Spleen (tissue), 11 donors: Measurements from ENCODE around the gene ADD1. TPM values are rescaled to one million over a fixed set of nuclear protein-coding genes. Genes with fewer than 3 reads are reported as not detected.

Experiments used
- DNase-seq: peaks from one replicate; pipeline ENCODE4 v3.0.0-alpha.2; 2020
- H3K27ac ChIP-seq, 8 donors: fragments of 200-600 bp; sonication (generic) in 7 of 8; 1 replicate in 4 of 8; 2 replicates in 4 of 8; pipeline versions ENCODE4 v1.5.0 to v1.8.0; 2016 to 2021; ENCODE audit warnings: inconsistent platforms in 4 of 8, mild to moderate bottlenecking in 4 of 8, moderate library complexity in 1 of 8
- H3K27me3 ChIP-seq, 7 donors: fragments of 200-600 bp; sonication (generic) in 6 of 7; replicated peaks in 1 of 7; 1 replicate in 4 of 7; 2 replicates in 3 of 7; pipeline versions ENCODE4 v1.5.0 to v1.8.0; 2016 to 2021; ENCODE audit warnings: inconsistent platforms in 3 of 7, mild to moderate bottlenecking in 1 of 7
- H3K36me3 ChIP-seq, 6 donors: fragments of 200-600 bp; sonication (generic) in 5 of 6; 1 replicate in 4 of 6; 2 replicates in 2 of 6; pipeline versions ENCODE4 v1.5.0 to v1.8.0; 2016 to 2021; ENCODE audit warnings: inconsistent platforms in 2 of 6
- H3K4me1 ChIP-seq, 6 donors: fragments of 200-600 bp; sonication (generic) in 5 of 6; 1 replicate in 3 of 6; 2 replicates in 3 of 6; pipeline versions ENCODE4 v1.5.0 to v1.8.0; 2016 to 2021; ENCODE audit warnings: inconsistent platforms in 3 of 6
- H3K4me3 ChIP-seq, 8 donors: fragments of 200-600 bp; sonication (generic) in 7 of 8; 1 replicate in 4 of 8; 2 replicates in 4 of 8; pipeline versions ENCODE4 v1.5.0 to v1.8.0; 2016 to 2021; ENCODE audit warnings: inconsistent platforms in 4 of 8, mild to moderate bottlenecking in 4 of 8, moderate library complexity in 2 of 8
- H3K9me3 ChIP-seq, 8 donors: fragments of 200-600 bp; sonication (generic) in 7 of 8; 1 replicate in 4 of 8; 2 replicates in 4 of 8; pipeline versions ENCODE4 v1.5.0 to v1.8.0; 2016 to 2021; ENCODE audit warnings: inconsistent platforms in 4 of 8
- CTCF ChIP-seq, 11 experiments: fragments of 200-600 bp in 7 of 11; fragments of 450-650 bp in 4 of 11; sonication (generic) in 4 of 11; IDR thresholded peaks in 8 of 11; conservative IDR thresholded peaks in 3 of 11; 1 replicate in 7 of 11; 2 replicates in 4 of 11; pipeline versions ENCODE4 v1.4.0 to v1.8.0; 2016 to 2021; ENCODE audit warnings: antibody characterized with exemption in 11 of 11, inconsistent platforms in 4 of 11, mild to moderate bottlenecking in 1 of 11
- POLR2A ChIP-seq, 3 donors: fragments of 450-650 bp; IDR thresholded peaks; one replicate each; pipeline ENCODE4 v1.5.1; 2017; ENCODE audit warnings: antibody characterized with exemption in 3 of 3, mild to moderate bottlenecking in 1 of 3
- POLR2AphosphoS5 ChIP-seq, 3 donors: sonication (generic); formaldehyde crosslinking; IDR thresholded peaks; one replicate each; pipeline ENCODE4 v1.5.1; 2017; ENCODE audit warnings: antibody characterized with exemption in 3 of 3
- WGBS, 5 donors: extraction: QIAGEN DNeasy Blood & Tissue Kit in 3 of 5; methylation state at CpG; one replicate each; pipeline versions ENCODE4 v1.1.5 to v1.1.7; 2013 to 2018; 5-methylcytosine and 5-hydroxymethylcytosine counted together
- intact Hi-C: fragments of 100-400 bp; cut with DNase I; formaldehyde crosslinking; loops from one replicate; pipeline ENCODE4 v1.15.0; 2023; ENCODE audit warnings: low total_unique reads
- polyA plus RNA-seq, 3 donors: library from polyadenylated mRNA; stranded (reverse); fragments of 200-250 nt; gene quantifications; one replicate each; pipeline ENCODE4 v1.2.1, GENCODE V29; 2013
- total RNA-seq, 7 donors: library from RNA; depleted of rRNA in 3 of 7; stranded (reverse); fragments of >200 nt in 3 of 7; fragmentation: NEBNext Ultra II Directional in 4 of 7; extraction: Animal tissue kit (Norgen Biotek cat#: 25700) in 4 of 7; gene quantifications; one replicate each; pipeline versions ENCODE4 v1.1.0 to v1.2.1, GENCODE V29; 2016 to 2021
- donor health status: healthy with polysubstance abuse.
- donor health status: DM: no; HTN: no; CAD: no; lungs with moderate emphysema.
- donor health status: DM: no; HTN: no; CAD: no.
- donor health status: Bipolar disorder and iron deficiency.
- donor health status: healthy.
- donor health status: DM: no; HTN: no; CAD: no.
- donor health status: DM: yes; HTN: yes; CAD: no.

ADD1 gene
- total and polyA plus RNA-seq, 10 donors: 175 to 348 (median 265) TPM

- H3K9me3 ChIP-seq: no peaks in the 10 kb centered on the region
- H3K27me3 ChIP-seq: no peaks in the 10 kb centered on the region
- 75 to 85% (median 76%) methylated on average over 7 of the region's 7 CpGs for WGBS, 5 donors
- H3K27ac ChIP-seq: peak overlapping the region in 7 of 8 donors; percentile 62 to 74 (median 71)
- intact Hi-C loops: loop anchor here (10.0 kb wide), 2 partner anchors 66 to 94 kb away; no protein-coding TSS in a partner anchor
- DNase-seq: no peak
- peaks cover 0 to 20% (median 11%) of the 10 kb centered on the region in 6 donors for H3K36me3 ChIP-seq
- no peak for TF ChIP-seq POLR2A (IDR thresholded peaks at IDR 0.05)
- peak in 1 of 3 donors; percentile 73 for TF ChIP-seq POLR2AphosphoS5 (IDR thresholded peaks at IDR 0.05)
- no peak for TF ChIP-seq CTCF (IDR thresholded peaks at IDR 0.05 in 8 of 11, conservative IDR thresholded peaks at IDR 0.05 in 3 of 11)
- H3K4me3 ChIP-seq: no peak overlapping the region
- H3K4me1 ChIP-seq: peaks cover 70 to 100% (median 96%) of the 10 kb centered on the region in 6 donors
These were observed 15.0 kb downstream of the ADD1 start for GRCh38 chr4:2858451-2859217.

GRCh38 chr4:2859514-2859913 is 15.9 kb downstream of the ADD1 start:
- DNase-seq: no peak
- intact Hi-C loops: loop anchor here (10.0 kb wide), 2 partner anchors 65 to 95 kb away; no protein-coding TSS in a partner anchor
- H3K27ac ChIP-seq: peak overlapping the region; percentile 31 to 74 (median 70)
- 23 to 40% (median 28%) methylated on average over 3 of the region's 3 CpGs for WGBS, 5 donors
- H3K9me3 ChIP-seq: no peaks in the 10 kb centered on the region
- peaks cover 0 to 11% (median 3%) of the 10 kb centered on the region in 6 donors for H3K36me3 ChIP-seq
- TF ChIP-seq POLR2AphosphoS5 (IDR thresholded peaks at IDR 0.05) (no peak), POLR2A (IDR thresholded peaks at IDR 0.05) (no peak), CTCF (IDR thresholded peaks at IDR 0.05 in 8 of 11, conservative IDR thresholded peaks at IDR 0.05 in 3 of 11) (no peak)
- H3K4me1 ChIP-seq: peaks cover 71 to 100% (median 95%) of the 10 kb centered on the region in 6 donors
- no peak overlapping the region for H3K4me3 ChIP-seq
- no peaks in the 10 kb centered on the region for H3K27me3 ChIP-seq

GRCh38 chr4:2860391-2861348 is 17.0 kb downstream of the ADD1 start:
- TF ChIP-seq POLR2AphosphoS5 (IDR thresholded peaks at IDR 0.05): peak in 1 of 3 donors; percentile 48
- TF ChIP-seq POLR2A (IDR thresholded peaks at IDR 0.05): no peak
- no peak for TF ChIP-seq CTCF (IDR thresholded peaks at IDR 0.05 in 8 of 11, conservative IDR thresholded peaks at IDR 0.05 in 3 of 11)
- no peak for DNase-seq
- Histone ChIP-seq H3K27me3 (no peaks in the 10 kb centered on the region), H3K4me1 (peaks cover 76 to 100% (median 96%) of the 10 kb centered on the region in 6 donors), H3K27ac (peak overlapping the region; percentile 10 to 74 (median 70)), H3K36me3 (peaks cover 0 to 4% (median 0%) of the 10 kb centered on the region in 6 donors), H3K4me3 (peak overlapping the region in 1 of 8 donors; percentile 4), H3K9me3 (no peaks in the 10 kb centered on the region)
- 65 to 83% (median 79%) methylated on average over 6 of the region's 6 CpGs for WGBS, 5 donors
- intact Hi-C loops: no loop called here
